Loucy (cell line): ENCODE measurements around the gene SPTLC1.

Experiments used
- EZH2phosphoT487 ChIP-seq: fragments of 200-600 bp; IDR thresholded peaks from 2 replicates; pipeline ENCODE4 v1.6.1; 2018; ENCODE audit warnings: antibody characterized with exemption, mild to moderate bottlenecking, moderate library complexity, borderline replicate concordance
- TF ChIP-seq, protein P1 (sequence below): fragments of 200-600 bp; sonication (generic); conservative IDR thresholded peaks from 2 replicates; pipeline ENCODE4 v1.5.1; 2014; ENCODE audit warnings: mild to moderate bottlenecking, antibody characterized with exemption, low read length

DNA sequence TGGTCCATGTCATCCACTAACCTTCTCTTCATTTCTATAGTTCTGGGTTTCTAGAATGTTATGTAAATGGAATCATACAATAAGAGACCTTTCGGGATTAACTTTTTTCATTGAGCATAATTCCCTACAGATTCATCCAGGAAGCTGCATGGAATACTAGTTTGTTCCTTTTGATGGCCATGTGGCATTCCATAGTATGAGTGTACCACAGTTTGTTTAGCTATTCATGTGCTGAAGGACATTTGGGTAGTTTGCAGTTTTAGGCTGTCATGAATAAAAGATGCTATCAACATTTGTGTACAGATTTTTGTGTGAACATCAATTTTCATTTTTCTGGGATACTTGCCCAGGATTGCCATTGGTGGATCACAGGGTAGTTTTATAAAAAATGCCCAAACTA lies 6.8 kb upstream of the SPTLC1 start:
- TF ChIP-seq, protein P1, sequence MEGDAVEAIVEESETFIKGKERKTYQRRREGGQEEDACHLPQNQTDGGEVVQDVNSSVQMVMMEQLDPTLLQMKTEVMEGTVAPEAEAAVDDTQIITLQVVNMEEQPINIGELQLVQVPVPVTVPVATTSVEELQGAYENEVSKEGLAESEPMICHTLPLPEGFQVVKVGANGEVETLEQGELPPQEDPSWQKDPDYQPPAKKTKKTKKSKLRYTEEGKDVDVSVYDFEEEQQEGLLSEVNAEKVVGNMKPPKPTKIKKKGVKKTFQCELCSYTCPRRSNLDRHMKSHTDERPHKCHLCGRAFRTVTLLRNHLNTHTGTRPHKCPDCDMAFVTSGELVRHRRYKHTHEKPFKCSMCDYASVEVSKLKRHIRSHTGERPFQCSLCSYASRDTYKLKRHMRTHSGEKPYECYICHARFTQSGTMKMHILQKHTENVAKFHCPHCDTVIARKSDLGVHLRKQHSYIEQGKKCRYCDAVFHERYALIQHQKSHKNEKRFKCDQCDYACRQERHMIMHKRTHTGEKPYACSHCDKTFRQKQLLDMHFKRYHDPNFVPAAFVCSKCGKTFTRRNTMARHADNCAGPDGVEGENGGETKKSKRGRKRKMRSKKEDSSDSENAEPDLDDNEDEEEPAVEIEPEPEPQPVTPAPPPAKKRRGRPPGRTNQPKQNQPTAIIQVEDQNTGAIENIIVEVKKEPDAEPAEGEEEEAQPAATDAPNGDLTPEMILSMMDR, result no peak
- TF ChIP-seq EZH2phosphoT487, result no peak
